Measurements from ENCODE around the gene PRX. TPM values are rescaled to one million over a fixed set of nuclear protein-coding genes. Genes with fewer than 3 reads are reported as not detected.

PRX gene
- total RNA-seq, 1 experiment from 2014 or later: 4.8 TPM

DNA sequence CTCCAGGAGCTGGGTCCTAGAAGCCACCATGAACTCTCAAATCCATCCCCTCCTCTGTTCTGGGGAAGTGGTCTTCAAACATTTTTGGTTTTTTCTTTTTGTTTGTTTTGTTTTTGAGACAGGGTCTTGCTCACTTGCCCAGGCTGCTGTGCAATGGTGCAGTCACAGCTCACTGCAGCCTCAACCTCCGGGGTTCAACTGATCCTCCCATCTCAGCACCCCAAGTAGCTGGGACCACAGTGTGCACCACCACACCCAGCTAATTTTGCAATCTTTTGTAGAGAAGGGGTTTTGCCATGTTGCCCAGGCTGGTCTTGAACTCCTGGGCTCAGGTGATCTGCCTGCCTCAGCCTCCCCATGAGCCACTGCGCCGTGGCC, 45.4 kb upstream of the PRX start (continued):
- TF ChIP-seq, protein P1, sequence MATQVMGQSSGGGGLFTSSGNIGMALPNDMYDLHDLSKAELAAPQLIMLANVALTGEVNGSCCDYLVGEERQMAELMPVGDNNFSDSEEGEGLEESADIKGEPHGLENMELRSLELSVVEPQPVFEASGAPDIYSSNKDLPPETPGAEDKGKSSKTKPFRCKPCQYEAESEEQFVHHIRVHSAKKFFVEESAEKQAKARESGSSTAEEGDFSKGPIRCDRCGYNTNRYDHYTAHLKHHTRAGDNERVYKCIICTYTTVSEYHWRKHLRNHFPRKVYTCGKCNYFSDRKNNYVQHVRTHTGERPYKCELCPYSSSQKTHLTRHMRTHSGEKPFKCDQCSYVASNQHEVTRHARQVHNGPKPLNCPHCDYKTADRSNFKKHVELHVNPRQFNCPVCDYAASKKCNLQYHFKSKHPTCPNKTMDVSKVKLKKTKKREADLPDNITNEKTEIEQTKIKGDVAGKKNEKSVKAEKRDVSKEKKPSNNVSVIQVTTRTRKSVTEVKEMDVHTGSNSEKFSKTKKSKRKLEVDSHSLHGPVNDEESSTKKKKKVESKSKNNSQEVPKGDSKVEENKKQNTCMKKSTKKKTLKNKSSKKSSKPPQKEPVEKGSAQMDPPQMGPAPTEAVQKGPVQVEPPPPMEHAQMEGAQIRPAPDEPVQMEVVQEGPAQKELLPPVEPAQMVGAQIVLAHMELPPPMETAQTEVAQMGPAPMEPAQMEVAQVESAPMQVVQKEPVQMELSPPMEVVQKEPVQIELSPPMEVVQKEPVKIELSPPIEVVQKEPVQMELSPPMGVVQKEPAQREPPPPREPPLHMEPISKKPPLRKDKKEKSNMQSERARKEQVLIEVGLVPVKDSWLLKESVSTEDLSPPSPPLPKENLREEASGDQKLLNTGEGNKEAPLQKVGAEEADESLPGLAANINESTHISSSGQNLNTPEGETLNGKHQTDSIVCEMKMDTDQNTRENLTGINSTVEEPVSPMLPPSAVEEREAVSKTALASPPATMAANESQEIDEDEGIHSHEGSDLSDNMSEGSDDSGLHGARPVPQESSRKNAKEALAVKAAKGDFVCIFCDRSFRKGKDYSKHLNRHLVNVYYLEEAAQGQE (IDR thresholded peaks at IDR 0.05; ENCODE audit: low read depth): no peak
- TF ChIP-seq, protein P2, sequence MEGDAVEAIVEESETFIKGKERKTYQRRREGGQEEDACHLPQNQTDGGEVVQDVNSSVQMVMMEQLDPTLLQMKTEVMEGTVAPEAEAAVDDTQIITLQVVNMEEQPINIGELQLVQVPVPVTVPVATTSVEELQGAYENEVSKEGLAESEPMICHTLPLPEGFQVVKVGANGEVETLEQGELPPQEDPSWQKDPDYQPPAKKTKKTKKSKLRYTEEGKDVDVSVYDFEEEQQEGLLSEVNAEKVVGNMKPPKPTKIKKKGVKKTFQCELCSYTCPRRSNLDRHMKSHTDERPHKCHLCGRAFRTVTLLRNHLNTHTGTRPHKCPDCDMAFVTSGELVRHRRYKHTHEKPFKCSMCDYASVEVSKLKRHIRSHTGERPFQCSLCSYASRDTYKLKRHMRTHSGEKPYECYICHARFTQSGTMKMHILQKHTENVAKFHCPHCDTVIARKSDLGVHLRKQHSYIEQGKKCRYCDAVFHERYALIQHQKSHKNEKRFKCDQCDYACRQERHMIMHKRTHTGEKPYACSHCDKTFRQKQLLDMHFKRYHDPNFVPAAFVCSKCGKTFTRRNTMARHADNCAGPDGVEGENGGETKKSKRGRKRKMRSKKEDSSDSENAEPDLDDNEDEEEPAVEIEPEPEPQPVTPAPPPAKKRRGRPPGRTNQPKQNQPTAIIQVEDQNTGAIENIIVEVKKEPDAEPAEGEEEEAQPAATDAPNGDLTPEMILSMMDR (IDR thresholded peaks at IDR 0.05 in 2 of 3, conservative IDR thresholded peaks at IDR 0.05 in 1 of 3; ENCODE audit: borderline replicate concordance in 1 of 3, insufficient read depth in 1 of 3, low read depth in 2 of 3, low read length in 2 of 3): no peak
- TF ChIP-seq EZH2 (IDR thresholded peaks at IDR 0.05): no peak
- TF ChIP-seq, protein P3, sequence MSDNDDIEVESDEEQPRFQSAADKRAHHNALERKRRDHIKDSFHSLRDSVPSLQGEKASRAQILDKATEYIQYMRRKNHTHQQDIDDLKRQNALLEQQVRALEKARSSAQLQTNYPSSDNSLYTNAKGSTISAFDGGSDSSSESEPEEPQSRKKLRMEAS (IDR thresholded peaks at IDR 0.05): no peak

DNA sequence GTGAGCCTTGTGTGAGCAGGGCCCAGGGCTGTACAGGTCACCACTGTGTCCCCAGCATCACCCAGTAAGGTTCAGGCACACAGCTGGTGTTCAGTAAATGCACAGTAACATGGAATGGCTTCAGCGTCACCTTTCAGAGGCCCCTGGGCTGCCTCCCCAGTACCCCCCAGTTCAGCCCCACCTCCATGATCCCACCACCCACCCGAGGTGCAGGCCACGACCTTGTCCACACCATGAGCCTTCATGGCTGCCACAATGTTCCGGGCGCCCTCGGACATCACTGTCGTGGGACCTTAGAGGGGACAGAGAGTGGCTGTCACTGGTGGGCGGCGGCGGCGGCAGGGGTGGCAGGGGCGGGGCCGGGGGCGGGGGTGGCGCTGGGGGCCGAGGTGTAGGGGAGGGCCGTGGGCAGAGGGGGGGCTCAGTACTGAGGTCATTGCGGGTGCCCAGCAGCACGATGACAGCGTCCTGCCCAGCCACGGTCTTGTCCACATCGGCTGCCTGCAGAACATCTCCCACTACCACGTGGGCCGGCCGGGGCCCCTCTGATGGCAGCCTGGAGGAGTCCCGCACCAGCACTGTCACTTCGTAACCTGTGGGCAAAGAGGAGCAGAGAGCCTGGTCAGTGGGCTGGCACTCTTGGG, 44.9 kb upstream of the PRX start:
- H3K4me2 ChIP-seq (ENCODE audit: low read length): no peak overlapping the region
- peaks cover 13% of the 10 kb centered on the region; the same call in 1 of the 2 replicates for H3K79me2 ChIP-seq (ENCODE audit: insufficient read depth, low read length)
- H3K9me2 ChIP-seq (ENCODE audit: insufficient read depth): no peaks in the 10 kb centered on the region
- H2AFZ ChIP-seq (ENCODE audit: low read depth, low read length, poor library complexity, severe bottlenecking): no peak overlapping the region
- intact Hi-C loops (cut with micrococcal nuclease): no loop called here
- H3K27ac ChIP-seq (ENCODE audit: low read depth, low read length): no peak overlapping the region
- H3K4me3 ChIP-seq (replicated peaks in 1 of 2; ENCODE audit: low read depth in 1 of 2, low read length in 2 of 2): no peak overlapping the region
- H3K4me1 ChIP-seq (ENCODE audit: control insufficient read depth in 1 of 2, insufficient read depth in 2 of 2, low read length in 2 of 2): peaks cover 8 to 12% of the 10 kb centered on the region in 2 experiments
- ChIA-PET POLR2A (no interaction called here), CTCF (no interaction called here), RAD21 (ENCODE audit: low non-redundant PET in 1 of 2, low total read pairs in 2 of 2, uncharacterized antibody in 2 of 2, unreplicated experiment in 2 of 2) (no interaction called here)
- H3K9ac ChIP-seq (ENCODE audit: low read length): no peak overlapping the region
- no peak for DNase-seq (ENCODE audit: low read depth, low spot score)
- TF ChIP-seq POLR2AphosphoS5 (IDR thresholded peaks at IDR 0.05; ENCODE audit: low read depth, low read length): no peak
- no peak for ATAC-seq
- no peaks in the 10 kb centered on the region for H4K20me1 ChIP-seq (ENCODE audit: insufficient read depth)
- no peaks in the 10 kb centered on the region for H3K27me3 ChIP-seq (ENCODE audit: insufficient read depth, low read length)
- no TSS peak for BruUV-seq (replicated peaks)
- no peaks in the 10 kb centered on the region for H3K9me3 ChIP-seq (ENCODE audit: control insufficient read depth in 1 of 2, insufficient read depth in 1 of 2, low read depth in 1 of 2, low read length in 2 of 2)
- H3K36me3 ChIP-seq (ENCODE audit: control insufficient read depth in 1 of 2, insufficient read depth in 2 of 2, low read length in 2 of 2): peaks cover 7 to 11% of the 10 kb centered on the region in 2 experiments
